Esophagus squamous epithelium (tissue), 5 donors: Measurements from ENCODE around the gene KCNJ3. TPM values are rescaled to one million over a fixed set of nuclear protein-coding genes. Genes with fewer than 3 reads are reported as not detected.

ENCODE experiments used
- DNase-seq: peaks from one replicate; lab custom pipeline; 2025; lab: John Stamatoyannopoulos, UW
- H3K27ac ChIP-seq, 4 donors: fragments of 200-600 bp; sonication (generic); one replicate each; pipeline ENCODE4 v1.5.1; 2016 to 2019; ENCODE audit warnings: mild to moderate bottlenecking in 1 of 4
- H3K27me3 ChIP-seq, 4 donors: fragments of 200-600 bp; sonication (generic); 1 replicate in 3 of 4; 2 replicates in 1 of 4; pipeline versions ENCODE4 v1.5.1 to v1.6.0; 2017 to 2021; ENCODE audit warnings: antibody characterized with exemption in 1 of 4
- H3K36me3 ChIP-seq, 3 donors: fragments of 200-600 bp; sonication (generic); one replicate each; pipeline ENCODE4 v1.5.1; 2016 to 2019
- H3K4me1 ChIP-seq, 3 donors: fragments of 200-600 bp; sonication (generic); one replicate each; pipeline ENCODE4 v1.5.1; 2017 to 2019
- H3K4me3 ChIP-seq, 4 donors: fragments of 200-600 bp; sonication (generic); 1 replicate in 3 of 4; 2 replicates in 1 of 4; pipeline ENCODE4 v1.5.1; 2016 to 2019; ENCODE audit warnings: mild to moderate bottlenecking in 2 of 4, moderate library complexity in 1 of 4
- H3K9me3 ChIP-seq, 3 donors: fragments of 200-600 bp; sonication (generic); one replicate each; pipeline ENCODE4 v1.5.1; 2016 to 2019
- POLR2A ChIP-seq, 4 donors: fragments of 450-650 bp; IDR thresholded peaks; one replicate each; pipeline ENCODE4 v1.6.1; 2017; ENCODE audit warnings: antibody characterized with exemption in 4 of 4, mild to moderate bottlenecking in 4 of 4, moderate library complexity in 3 of 4
- WGBS, 2 donors: methylation state at CpG; one replicate each; pipeline ENCODE4 v1.1.5; 2018; 5-methylcytosine and 5-hydroxymethylcytosine counted together
- intact Hi-C: fragments of 100-400 bp; cut with DNase I; formaldehyde crosslinking; loops from one replicate; pipeline ENCODE4 v1.15.0; 2022
- total RNA-seq, 4 donors: library from RNA; depleted of rRNA; stranded (reverse); fragments of >200 nt; gene quantifications; one replicate each; pipeline ENCODE4 v1.1.0, GENCODE V29; 2016
- TF ChIP-seq, protein P1 (sequence below), 6 experiments: fragments of 450-650 bp in 4 of 6; fragments of 200-600 bp in 2 of 6; sonication (generic) in 2 of 6; IDR thresholded peaks; one replicate each; pipeline ENCODE4 v1.5.1; 2016 to 2019; ENCODE audit warnings: antibody characterized with exemption in 6 of 6, mild to moderate bottlenecking in 4 of 6, moderate library complexity in 4 of 6
- donor health status: DM: yes; HTN: yes; CAD: no.

Gene KCNJ3
- total RNA-seq, 4 donors from 2014 or later: not detected

DNA sequence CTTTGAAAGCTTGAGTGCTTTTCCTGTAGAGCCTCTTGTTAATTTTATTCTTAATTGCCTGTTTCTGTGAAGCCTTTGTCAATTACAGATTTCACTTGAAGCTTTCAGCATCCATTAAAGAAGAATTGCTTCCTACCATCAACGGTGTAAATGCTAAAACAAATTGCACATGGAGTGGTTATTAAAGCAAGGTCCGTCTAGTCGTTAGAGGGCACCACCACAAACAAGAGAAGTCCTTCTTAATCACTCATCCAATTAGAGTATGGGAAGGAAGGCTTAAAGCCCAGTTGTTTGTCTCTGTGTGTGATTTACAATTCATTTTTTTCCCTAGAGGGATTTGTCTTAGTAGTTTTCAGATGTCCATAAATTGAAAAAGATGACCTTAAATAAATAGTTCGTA lies 1.6 kb downstream of the KCNJ3 start:
- WGBS, 2 donors: 53 to 57% methylated on average over 4 of the region's 4 CpGs
- TF ChIP-seq POLR2A (IDR thresholded peaks at IDR 0.05): no peak
- TF ChIP-seq, protein P1, sequence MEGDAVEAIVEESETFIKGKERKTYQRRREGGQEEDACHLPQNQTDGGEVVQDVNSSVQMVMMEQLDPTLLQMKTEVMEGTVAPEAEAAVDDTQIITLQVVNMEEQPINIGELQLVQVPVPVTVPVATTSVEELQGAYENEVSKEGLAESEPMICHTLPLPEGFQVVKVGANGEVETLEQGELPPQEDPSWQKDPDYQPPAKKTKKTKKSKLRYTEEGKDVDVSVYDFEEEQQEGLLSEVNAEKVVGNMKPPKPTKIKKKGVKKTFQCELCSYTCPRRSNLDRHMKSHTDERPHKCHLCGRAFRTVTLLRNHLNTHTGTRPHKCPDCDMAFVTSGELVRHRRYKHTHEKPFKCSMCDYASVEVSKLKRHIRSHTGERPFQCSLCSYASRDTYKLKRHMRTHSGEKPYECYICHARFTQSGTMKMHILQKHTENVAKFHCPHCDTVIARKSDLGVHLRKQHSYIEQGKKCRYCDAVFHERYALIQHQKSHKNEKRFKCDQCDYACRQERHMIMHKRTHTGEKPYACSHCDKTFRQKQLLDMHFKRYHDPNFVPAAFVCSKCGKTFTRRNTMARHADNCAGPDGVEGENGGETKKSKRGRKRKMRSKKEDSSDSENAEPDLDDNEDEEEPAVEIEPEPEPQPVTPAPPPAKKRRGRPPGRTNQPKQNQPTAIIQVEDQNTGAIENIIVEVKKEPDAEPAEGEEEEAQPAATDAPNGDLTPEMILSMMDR (IDR thresholded peaks at IDR 0.05): no peak
- no peak for DNase-seq
- Histone ChIP-seq H3K4me1 (peaks cover 4 to 27% (median 10%) of the 10 kb centered on the region in 3 donors), H3K27ac (no peak overlapping the region), H3K27me3 (peaks cover 3 to 44% (median 9%) of the 10 kb centered on the region in 4 donors), H3K9me3 (no peaks in the 10 kb centered on the region), H3K36me3 (no peaks in the 10 kb centered on the region), H3K4me3 (no peak overlapping the region)
- intact Hi-C loops: no loop called here

- Histone ChIP-seq H3K4me3 (no peak overlapping the region), H3K9me3 (no peaks in the 10 kb centered on the region), H3K27me3 (peaks cover 0 to 4% (median 0%) of the 10 kb centered on the region in 4 donors), H3K36me3 (no peaks in the 10 kb centered on the region), H3K4me1 (no peaks in the 10 kb centered on the region), H3K27ac (no peak overlapping the region)
- 63 to 76% methylated on average over 4 of the region's 4 CpGs for WGBS, 2 donors
- TF ChIP-seq, protein P1 (IDR thresholded peaks at IDR 0.05): no peak
- no peak for TF ChIP-seq POLR2A (IDR thresholded peaks at IDR 0.05)
- DNase-seq: no peak
- intact Hi-C loops: no loop called here
Observed at GRCh38 chr2:154704991-154705390, 6.5 kb downstream of the KCNJ3 start.

DNA sequence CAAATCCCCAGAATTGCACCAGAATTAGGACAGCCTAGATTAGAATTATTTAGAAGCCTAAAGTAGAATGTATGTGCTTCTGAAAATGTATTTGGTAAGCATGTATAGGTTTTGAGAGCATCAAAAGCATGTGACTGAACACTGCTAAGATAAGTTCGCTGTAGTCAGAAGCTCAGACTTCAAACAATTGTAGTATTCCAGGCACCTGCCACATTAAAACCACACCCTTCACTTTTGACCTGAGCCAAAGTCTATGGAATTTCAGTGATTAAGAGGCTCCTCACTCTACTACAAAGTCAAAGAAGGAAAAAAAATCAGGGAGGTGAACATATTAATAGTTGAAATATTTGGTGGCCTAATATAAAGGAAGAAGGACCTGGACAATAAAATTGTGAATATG lies 8.2 kb downstream of the KCNJ3 start:
- H3K4me1 ChIP-seq: no peaks in the 10 kb centered on the region
- no peak overlapping the region for H3K4me3 ChIP-seq
- no peaks in the 10 kb centered on the region for H3K9me3 ChIP-seq
- no peaks in the 10 kb centered on the region for H3K27me3 ChIP-seq
- no peak for DNase-seq
- intact Hi-C loops: no loop called here
- TF ChIP-seq, protein P1 (IDR thresholded peaks at IDR 0.05): no peak
- TF ChIP-seq POLR2A (IDR thresholded peaks at IDR 0.05): no peak
- H3K27ac ChIP-seq: no peak overlapping the region
- 50 to 59% methylated on average over 1 of the region's 1 CpG for WGBS, 2 donors
- H3K36me3 ChIP-seq: no peaks in the 10 kb centered on the region

DNA sequence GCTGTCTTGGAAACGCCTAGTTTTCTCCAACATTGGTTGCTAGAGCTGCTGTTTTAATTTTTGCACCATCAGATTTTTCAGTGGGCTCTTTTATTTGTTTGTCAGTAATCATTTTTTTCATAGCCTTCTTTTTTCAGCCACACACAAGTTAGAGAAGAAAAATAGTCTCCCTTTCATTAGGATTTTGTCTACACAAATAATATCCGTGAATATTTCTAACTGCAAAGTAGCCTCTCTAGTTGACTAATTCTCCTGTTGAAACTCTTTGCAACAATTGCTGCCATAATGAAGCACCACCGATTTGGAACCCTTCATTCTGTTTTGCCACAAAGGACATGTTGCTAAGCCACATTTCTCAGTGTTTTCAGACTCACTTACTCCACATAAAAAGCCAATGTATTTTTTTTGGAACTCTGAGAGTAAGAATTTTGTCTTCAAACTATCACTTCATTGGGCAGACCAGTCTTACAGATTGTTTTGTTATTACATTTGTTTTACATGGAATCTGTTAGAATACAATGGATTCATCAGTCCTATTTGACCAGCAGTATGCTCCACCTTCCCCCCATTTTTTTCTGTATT lies 9.6 kb downstream of the KCNJ3 start:
- no peak overlapping the region for H3K4me3 ChIP-seq
- DNase-seq: no peak
- 73% methylated on average over 3 of the region's 3 CpGs for WGBS, 2 donors
- no peaks in the 10 kb centered on the region for H3K4me1 ChIP-seq
- H3K9me3 ChIP-seq: no peaks in the 10 kb centered on the region
- no peaks in the 10 kb centered on the region for H3K27me3 ChIP-seq
- no peak for TF ChIP-seq POLR2A (IDR thresholded peaks at IDR 0.05)
- TF ChIP-seq, protein P1 (IDR thresholded peaks at IDR 0.05): no peak
- H3K27ac ChIP-seq: no peak overlapping the region
- intact Hi-C loops: no loop called here
- no peaks in the 10 kb centered on the region for H3K36me3 ChIP-seq

DNA sequence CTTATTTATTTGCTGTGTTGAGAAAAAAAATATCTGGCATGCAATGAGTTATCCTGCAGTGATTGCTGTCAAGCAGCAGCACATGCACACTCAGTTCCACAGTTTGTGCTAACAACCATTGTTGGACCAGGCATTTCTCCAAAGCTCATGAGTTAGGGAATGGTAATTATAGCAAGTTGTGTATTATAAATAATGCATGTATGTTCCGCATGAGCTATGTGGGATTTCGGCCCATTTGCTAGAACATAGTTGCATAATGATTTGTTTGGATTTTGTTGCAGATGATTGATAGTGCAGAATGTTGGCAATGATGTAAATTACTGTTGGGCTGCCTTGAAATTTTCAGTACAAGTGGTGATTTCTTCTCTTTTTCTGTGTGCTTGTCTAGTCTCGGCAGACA lies 10.7 kb downstream of the KCNJ3 start:
- intact Hi-C loops: no loop called here
- Histone ChIP-seq H3K27ac (no peak overlapping the region), H3K9me3 (no peaks in the 10 kb centered on the region), H3K4me3 (no peak overlapping the region), H3K4me1 (no peaks in the 10 kb centered on the region), H3K27me3 (no peaks in the 10 kb centered on the region), H3K36me3 (no peaks in the 10 kb centered on the region)
- 19 to 22% methylated on average over 3 of the region's 3 CpGs for WGBS, 2 donors
- TF ChIP-seq, protein P1 (IDR thresholded peaks at IDR 0.05): no peak
- no peak for TF ChIP-seq POLR2A (IDR thresholded peaks at IDR 0.05)
- DNase-seq: no peak
